ENCODE results near the gene KCTD2. TPM values are rescaled to one million over a fixed set of nuclear protein-coding genes. Genes with fewer than 3 reads are reported as not detected.

KCTD2 gene
- total RNA-seq, 3 donors from 2014 or later (not counting 1 experiment from before 2014, with no cell fraction given): 17.4 to 27.0 (median 24.7) TPM

GRCh38 chr17:75001915-75002843 is 44.8 kb upstream of the KCTD2 start:
- TF ChIP-seq CTCF (IDR thresholded peaks at IDR 0.05): no peak
- WGBS (ENCODE audit: insufficient coverage): 83% methylated on average over 15 of the region's 15 CpGs
- no peak overlapping the region for H3K4me3 Mint-ChIP-seq
- no peaks in the 10 kb centered on the region for H3K27me3 ChIP-seq (ENCODE audit: control insufficient read depth, insufficient read depth, low read length)
- no peaks in the 10 kb centered on the region for H3K9me3 Mint-ChIP-seq
- intact Hi-C loops (cut with micrococcal nuclease): no loop called here
- H3K4me1 Mint-ChIP-seq: peaks cover 6 to 9% of the 10 kb centered on the region in 2 donors
- no peaks in the 10 kb centered on the region for H3K27me3 Mint-ChIP-seq (ENCODE audit: low read depth in 2 of 2)
- H3K27ac ChIP-seq (ENCODE audit: low read length): no peak overlapping the region
- DNase-seq (no peak), ATAC-seq (no peak)
- H3K4me3 ChIP-seq (ENCODE audit: low read length): no peak overlapping the region
- peaks cover 3% of the 10 kb centered on the region for H3K4me1 ChIP-seq (ENCODE audit: control insufficient read depth, insufficient read depth, low read length)
- H3K36me3 Mint-ChIP-seq: no peaks in the 10 kb centered on the region
- no peaks in the 10 kb centered on the region for H3K9me3 ChIP-seq (ENCODE audit: control insufficient read depth, insufficient read depth, low read length)
- no peaks in the 10 kb centered on the region for H3K36me3 ChIP-seq (ENCODE audit: control insufficient read depth, insufficient read depth, low read length)
- H3K27ac Mint-ChIP-seq: no peak overlapping the region

GRCh38 chr17:75003070-75003956 is 43.7 kb upstream of the KCTD2 start:
- no peaks in the 10 kb centered on the region for H3K27me3 Mint-ChIP-seq (ENCODE audit: low read depth in 2 of 2)

GRCh38 chr17:75003957-75004355 is 43.1 kb upstream of the KCTD2 start:
- no peaks in the 10 kb centered on the region for H3K9me3 Mint-ChIP-seq
- Histone ChIP-seq H3K4me3 (ENCODE audit: low read length) (no peak overlapping the region), H3K27me3 (ENCODE audit: control insufficient read depth, insufficient read depth, low read length) (no peaks in the 10 kb centered on the region), H3K36me3 (ENCODE audit: control insufficient read depth, insufficient read depth, low read length) (no peaks in the 10 kb centered on the region), H3K9me3 (ENCODE audit: control insufficient read depth, insufficient read depth, low read length) (no peaks in the 10 kb centered on the region), H3K27ac (ENCODE audit: low read length) (no peak overlapping the region), H3K4me1 (ENCODE audit: control insufficient read depth, insufficient read depth, low read length) (no peaks in the 10 kb centered on the region)
- H3K27ac Mint-ChIP-seq: no peak overlapping the region
- 94% methylated on average over 19 of the region's 19 CpGs for WGBS (ENCODE audit: insufficient coverage)
- H3K36me3 Mint-ChIP-seq: no peaks in the 10 kb centered on the region
- ATAC-seq (no peak), DNase-seq (no peak)
- no peak overlapping the region for H3K4me3 Mint-ChIP-seq
- H3K4me1 Mint-ChIP-seq: peaks cover 0 to under 1% of the 10 kb centered on the region in 2 donors
- no peaks in the 10 kb centered on the region for H3K27me3 Mint-ChIP-seq (ENCODE audit: low read depth in 2 of 2)
- no peak for TF ChIP-seq CTCF (IDR thresholded peaks at IDR 0.05)
- intact Hi-C loops (cut with micrococcal nuclease): no loop called here

More at GRCh38 chr17:75003070-75003956, 43.7 kb upstream of the KCTD2 start:
- Mint-ChIP-seq H3K4me3 (no peak overlapping the region), H3K27ac (no peak overlapping the region), H3K9me3 (no peaks in the 10 kb centered on the region), H3K36me3 (no peaks in the 10 kb centered on the region), H3K4me1 (peaks cover 4 to 6% of the 10 kb centered on the region in 2 donors)
- DNase-seq (no peak), ATAC-seq (no peak)
- no peak overlapping the region for H3K4me3 ChIP-seq (ENCODE audit: low read length)
- intact Hi-C loops (cut with micrococcal nuclease): no loop called here
- no peaks in the 10 kb centered on the region for H3K27me3 ChIP-seq (ENCODE audit: control insufficient read depth, insufficient read depth, low read length)
- no peak for TF ChIP-seq CTCF (IDR thresholded peaks at IDR 0.05)
- 92% methylated on average over 76 of the region's 76 CpGs for WGBS (ENCODE audit: insufficient coverage)
- no peaks in the 10 kb centered on the region for H3K9me3 ChIP-seq (ENCODE audit: control insufficient read depth, insufficient read depth, low read length)
- peaks cover 3% of the 10 kb centered on the region for H3K4me1 ChIP-seq (ENCODE audit: control insufficient read depth, insufficient read depth, low read length)
- no peak overlapping the region for H3K27ac ChIP-seq (ENCODE audit: low read length)
- no peaks in the 10 kb centered on the region for H3K36me3 ChIP-seq (ENCODE audit: control insufficient read depth, insufficient read depth, low read length)
